Subcutaneous abdominal adipose tissue (tissue), 5 donors: ENCODE results near the gene PCCA.
"Not testable (repeated sequence)": the region's sequence is repeated elsewhere in the genome, so short reads cannot be mapped to it uniquely, and the experiment has no call there.

Experiments used
- H3K27ac ChIP-seq: one replicate; pipeline ENCODE4 v1.7.0; 2013; ENCODE audit warnings: low read depth, mild to moderate bottlenecking, inconsistent platforms, low read length, moderate library complexity
- H3K27me3 ChIP-seq, 5 donors: one replicate each; pipeline ENCODE4 v1.7.0; 2013; ENCODE audit warnings: low read length in 5 of 5, inconsistent platforms in 1 of 5; ENCODE audit not compliant: control insufficient read depth in 5 of 5, insufficient read depth in 4 of 5
- H3K36me3 ChIP-seq, 5 donors: one replicate each; pipeline ENCODE4 v1.7.0; 2013; ENCODE audit warnings: low read length in 5 of 5; ENCODE audit not compliant: control insufficient read depth in 5 of 5, insufficient read depth in 5 of 5
- H3K4me1 ChIP-seq, 5 donors: one replicate each; pipeline ENCODE4 v1.7.0; 2013; ENCODE audit warnings: low read length in 5 of 5, mild to moderate bottlenecking in 3 of 5, moderate library complexity in 1 of 5; ENCODE audit not compliant: control insufficient read depth in 5 of 5, insufficient read depth in 5 of 5
- H3K4me3 ChIP-seq, 5 donors: one replicate each; pipeline ENCODE4 v1.7.0; 2013; ENCODE audit warnings: low read length in 5 of 5, low read depth in 1 of 5
- H3K9ac ChIP-seq, 5 donors: one replicate each; pipeline ENCODE4 v1.7.0; 2013; ENCODE audit warnings: low read length in 5 of 5, mild to moderate bottlenecking in 4 of 5, moderate library complexity in 3 of 5
- H3K9me3 ChIP-seq, 5 donors: one replicate each; pipeline ENCODE4 v1.7.0; 2013; ENCODE audit warnings: low read length in 5 of 5; ENCODE audit not compliant: control insufficient read depth in 5 of 5
- donor health status: healthy.
- donor health status: healthy.
- donor health status: healthy.
- donor health status: healthy.
- donor health status: healthy.

PCCA gene

GRCh38 chr13:100068133-100068931, 20.6 kb upstream of the PCCA start:
- Histone ChIP-seq H3K27me3 (no peaks in the 10 kb centered on the region), H3K36me3 (no peaks in the 10 kb centered on the region), H3K27ac (no peak overlapping the region), H3K9ac (no peak overlapping the region), H3K9me3 (no peaks in the 10 kb centered on the region), H3K4me3 (no peak overlapping the region), H3K4me1 (peaks cover 0 to 16% (median 3%) of the 10 kb centered on the region in 5 donors)

GRCh38 chr13:100069278-100069677, 19.6 kb upstream of the PCCA start:
- Histone ChIP-seq H3K27me3 (no peaks in the 10 kb centered on the region), H3K9me3 (no peaks in the 10 kb centered on the region), H3K27ac (no peak overlapping the region), H3K4me1 (peaks cover 0 to 16% (median 3%) of the 10 kb centered on the region in 5 donors), H3K36me3 (no peaks in the 10 kb centered on the region), H3K4me3 (no peak overlapping the region), H3K9ac (no peak overlapping the region)

GRCh38 chr13:100075700-100076587, 12.9 kb upstream of the PCCA start:
- Histone ChIP-seq H3K27ac (peak overlapping the region; percentile 37), H3K4me3 (no peak overlapping the region), H3K4me1 (peaks cover 0 to 14% (median 4%) of the 10 kb centered on the region in 5 donors), H3K36me3 (no peaks in the 10 kb centered on the region), H3K9ac (no peak overlapping the region), H3K27me3 (no peaks in the 10 kb centered on the region), H3K9me3 (no peaks in the 10 kb centered on the region)

- H3K9me3 ChIP-seq, H3K27ac ChIP-seq, H3K36me3 ChIP-seq, H3K4me3 ChIP-seq, H3K27me3 ChIP-seq, H3K9ac ChIP-seq: not testable (repeated sequence)
- H3K4me1 ChIP-seq = peaks cover 0 to 14% (median 4%) of the 10 kb centered on the region in 5 donors
These were observed 9.9 kb upstream of the PCCA start for GRCh38 chr13:100079003-100079402.

GRCh38 chr13:100083401-100083800, 5.5 kb upstream of the PCCA start:
- not testable (repeated sequence) for H3K36me3 ChIP-seq, H3K27me3 ChIP-seq, H3K4me1 ChIP-seq, H3K4me3 ChIP-seq, H3K9me3 ChIP-seq, H3K27ac ChIP-seq, H3K9ac ChIP-seq

- peak overlapping the region; percentile 89 to 97 (median 93) for H3K4me3 ChIP-seq
- peaks cover 5 to 33% (median 28%) of the 10 kb centered on the region in 5 donors for H3K4me1 ChIP-seq
- no peaks in the 10 kb centered on the region for H3K9me3 ChIP-seq
- H3K27ac ChIP-seq = peak overlapping the region; percentile 76
- no peaks in the 10 kb centered on the region for H3K27me3 ChIP-seq
- H3K36me3 ChIP-seq = peaks cover 0 to 4% (median 0%) of the 10 kb centered on the region in 5 donors
- peak overlapping the region in 4 of 5 donors; percentile 82 to 96 (median 92) for H3K9ac ChIP-seq
These were observed 635 bp upstream of the PCCA start for GRCh38 chr13:100088273-100088643.

GRCh38 chr13:100089465-100090032, 656 bp downstream of the PCCA start:
- peaks cover 5 to 33% (median 28%) of the 10 kb centered on the region in 5 donors for H3K4me1 ChIP-seq

GRCh38 chr13:100090861-100091260, 2.0 kb downstream of the PCCA start:
- no peak overlapping the region for H3K9ac ChIP-seq
- no peak overlapping the region for H3K27ac ChIP-seq
- H3K4me1 ChIP-seq = peaks cover 5 to 33% (median 28%) of the 10 kb centered on the region in 5 donors
- H3K36me3 ChIP-seq = peaks cover 0 to 3% (median 0%) of the 10 kb centered on the region in 5 donors
- H3K4me3 ChIP-seq = no peak overlapping the region
- no peaks in the 10 kb centered on the region for H3K27me3 ChIP-seq
- H3K9me3 ChIP-seq = peaks cover 0 to 4% (median 0%) of the 10 kb centered on the region in 5 donors

More at GRCh38 chr13:100089465-100090032, 656 bp downstream of the PCCA start:
- H3K27me3 ChIP-seq = no peaks in the 10 kb centered on the region
- peak overlapping the region; percentile 79 to 97 (median 93) for H3K4me3 ChIP-seq
- peaks cover 0 to 4% (median 0%) of the 10 kb centered on the region in 5 donors for H3K36me3 ChIP-seq
- H3K27ac ChIP-seq = peak overlapping the region; percentile 76
- H3K9me3 ChIP-seq = no peaks in the 10 kb centered on the region
- peak overlapping the region; percentile 52 to 96 (median 91) for H3K9ac ChIP-seq

GRCh38 chr13:100091391-100091790, 2.5 kb downstream of the PCCA start:
- Histone ChIP-seq H3K36me3 (no peaks in the 10 kb centered on the region), H3K9me3 (peaks cover 0 to 4% (median 0%) of the 10 kb centered on the region in 5 donors), H3K27ac (no peak overlapping the region), H3K9ac (no peak overlapping the region), H3K27me3 (no peaks in the 10 kb centered on the region), H3K4me1 (peaks cover 5 to 33% (median 28%) of the 10 kb centered on the region in 5 donors), H3K4me3 (no peak overlapping the region)
